Activated CD4-positive, alpha-beta T cell treated with anti-CD3 and anti-CD28 coated beads for 1 hour (primary cell): ENCODE results near the gene LMO2.

ENCODE experiments used
- DNase-seq: peaks from one replicate; pipeline ENCODE4 v3.0.0-alpha.2; 2020

LMO2 gene

DNA sequence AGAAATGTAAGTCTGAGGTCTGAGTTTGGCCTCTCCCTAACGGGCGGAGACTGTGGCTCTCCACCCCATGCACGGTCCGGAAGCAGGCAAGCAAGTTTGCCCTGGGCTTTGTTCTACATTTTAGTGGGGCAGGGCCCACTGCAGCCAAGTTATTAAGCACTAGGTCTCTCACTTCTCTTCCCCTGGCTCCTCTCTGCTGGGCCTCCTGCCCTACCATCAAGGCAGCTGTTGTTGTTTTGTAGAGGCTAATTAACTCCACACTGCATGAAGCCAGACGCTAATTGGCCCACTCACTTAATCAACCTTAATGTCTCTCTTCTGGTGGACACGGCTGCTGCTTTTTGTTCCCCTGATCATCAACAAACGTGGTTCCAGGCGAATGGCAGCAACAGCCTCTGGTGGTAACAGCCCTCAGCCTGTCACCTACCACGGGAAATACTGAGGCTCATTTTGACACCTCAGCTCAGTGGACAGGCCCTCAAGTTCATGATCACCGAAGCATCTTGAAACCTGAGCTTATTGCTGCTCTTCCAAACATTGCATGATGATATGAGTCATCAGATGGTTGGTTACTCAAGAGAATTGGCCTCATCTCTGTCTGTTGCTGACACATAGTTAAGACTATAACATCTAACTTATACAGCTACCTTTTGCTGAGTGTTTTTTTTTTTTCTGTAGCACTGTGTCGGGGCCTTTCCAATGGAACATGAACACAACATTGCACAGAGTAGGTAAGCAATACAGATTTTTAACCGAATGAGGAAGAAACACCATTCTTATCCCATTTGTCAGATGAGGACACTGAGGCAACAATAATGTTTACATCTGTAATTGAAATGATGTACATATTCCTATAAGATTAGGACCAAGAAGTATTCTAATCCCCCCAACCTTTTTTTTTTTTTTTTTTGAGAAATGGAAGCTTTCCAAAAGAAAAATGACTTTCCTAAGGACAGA lies 20.8 kb upstream of the LMO2 start:
- DNase-seq, result no peak

DNA sequence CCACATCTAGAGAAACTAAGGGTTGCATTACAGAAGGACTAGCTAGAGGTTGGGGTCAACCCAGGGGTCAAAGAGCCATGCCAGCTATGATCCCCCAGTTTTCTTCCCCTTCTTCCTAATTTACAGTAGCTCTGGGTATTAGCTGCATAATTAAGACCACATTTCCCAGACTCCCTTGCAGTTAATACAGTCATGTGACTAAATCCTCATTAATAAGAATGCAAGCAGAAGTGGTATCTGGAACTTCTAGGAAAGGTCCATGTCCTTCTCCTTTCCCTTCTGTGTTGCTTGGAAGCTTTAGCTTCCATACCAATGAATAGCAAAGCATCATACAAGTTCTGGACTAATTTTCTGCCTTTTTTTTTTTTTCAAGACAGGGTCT lies 19.1 kb upstream of the LMO2 start:
- DNase-seq, result no peak

DNA sequence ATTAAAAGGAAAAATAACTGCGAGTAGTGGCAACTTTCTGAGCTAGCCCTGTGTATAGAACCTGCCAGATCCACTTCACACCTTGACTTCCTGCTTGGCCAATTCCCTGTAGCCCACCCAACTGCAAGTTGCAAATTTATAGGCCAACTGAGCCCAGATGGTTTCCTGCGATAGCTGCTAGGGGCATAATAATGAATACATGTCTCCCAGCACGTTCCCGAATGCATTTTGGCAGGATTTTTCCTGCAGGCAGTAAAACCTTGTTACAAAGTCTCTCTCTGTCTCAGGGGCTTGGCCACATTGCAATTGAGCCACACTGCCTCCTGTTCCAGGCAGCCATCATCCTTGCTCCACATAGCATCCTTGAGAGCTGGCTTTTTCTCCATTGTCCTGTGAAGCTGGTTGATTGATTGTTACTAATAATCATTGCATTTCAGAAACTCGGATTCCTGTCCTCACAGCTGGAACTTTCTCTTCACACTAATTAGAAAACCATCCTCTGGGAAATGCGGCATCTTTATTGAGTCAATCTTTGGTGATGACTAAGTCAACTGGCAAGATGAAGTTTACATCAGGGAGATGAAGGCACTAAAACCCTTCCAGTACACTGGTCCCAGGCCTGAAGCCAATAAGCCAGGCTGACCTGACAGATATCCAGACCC lies 18.6 kb upstream of the LMO2 start:
- no peak for DNase-seq

DNA sequence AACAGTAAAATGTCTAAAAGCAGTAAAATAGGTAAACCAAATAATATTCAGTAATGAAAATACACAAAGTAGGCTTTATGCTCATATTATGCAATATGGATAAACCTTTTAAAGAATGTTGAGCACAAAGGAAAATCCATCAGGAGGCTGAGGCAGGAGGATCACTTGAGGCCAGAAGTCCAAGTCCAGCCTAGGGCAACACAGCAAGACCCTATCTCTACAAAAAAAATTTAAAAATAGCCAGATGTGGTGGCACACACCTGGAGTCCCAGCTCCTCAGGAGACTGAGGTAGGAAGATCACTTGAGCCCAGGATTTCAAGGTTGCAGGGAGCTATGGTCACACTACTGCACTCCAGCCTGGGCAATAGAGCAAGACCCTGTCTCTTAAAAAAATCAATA lies 17.7 kb upstream of the LMO2 start:
- no peak for DNase-seq

DNA sequence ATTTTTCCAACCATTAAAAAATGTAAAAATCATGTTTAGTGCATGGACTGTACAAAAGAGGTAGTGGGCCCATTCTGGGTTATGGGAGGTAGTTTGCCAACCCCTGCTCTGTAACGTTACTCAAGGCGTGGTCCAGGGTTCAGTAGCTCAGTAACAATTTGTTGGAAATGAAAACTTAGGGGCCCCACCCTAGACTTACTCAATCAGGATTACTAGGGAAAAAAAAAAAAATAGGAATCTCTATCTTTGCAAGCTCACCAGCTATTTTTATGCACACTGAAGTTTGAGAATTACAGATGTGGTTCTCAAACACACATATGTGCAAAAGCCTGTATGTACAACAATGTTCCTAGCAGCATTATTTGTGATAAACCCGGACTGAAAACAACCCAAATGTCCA lies 17.3 kb upstream of the LMO2 start:
- DNase-seq, result no peak

DNA sequence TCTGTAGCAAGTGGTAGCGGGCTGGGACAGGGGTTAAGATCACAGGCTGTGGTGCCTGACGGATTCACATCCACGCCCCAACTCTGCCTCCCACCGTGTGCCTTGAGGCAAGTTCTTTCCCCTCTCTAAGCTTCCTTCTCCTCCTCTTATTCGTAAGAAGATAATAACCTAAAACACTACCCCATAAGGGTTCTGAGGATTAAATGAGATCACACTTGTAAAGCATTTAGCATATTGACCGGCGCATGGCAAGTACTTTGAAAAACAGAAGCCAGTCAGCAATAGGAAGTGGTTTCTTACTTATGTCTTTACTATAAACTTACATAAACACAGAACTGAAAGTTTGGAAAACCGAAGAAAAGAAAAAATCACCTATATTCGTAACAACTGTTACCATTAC lies 15.5 kb upstream of the LMO2 start:
- DNase-seq, result no peak

DNA sequence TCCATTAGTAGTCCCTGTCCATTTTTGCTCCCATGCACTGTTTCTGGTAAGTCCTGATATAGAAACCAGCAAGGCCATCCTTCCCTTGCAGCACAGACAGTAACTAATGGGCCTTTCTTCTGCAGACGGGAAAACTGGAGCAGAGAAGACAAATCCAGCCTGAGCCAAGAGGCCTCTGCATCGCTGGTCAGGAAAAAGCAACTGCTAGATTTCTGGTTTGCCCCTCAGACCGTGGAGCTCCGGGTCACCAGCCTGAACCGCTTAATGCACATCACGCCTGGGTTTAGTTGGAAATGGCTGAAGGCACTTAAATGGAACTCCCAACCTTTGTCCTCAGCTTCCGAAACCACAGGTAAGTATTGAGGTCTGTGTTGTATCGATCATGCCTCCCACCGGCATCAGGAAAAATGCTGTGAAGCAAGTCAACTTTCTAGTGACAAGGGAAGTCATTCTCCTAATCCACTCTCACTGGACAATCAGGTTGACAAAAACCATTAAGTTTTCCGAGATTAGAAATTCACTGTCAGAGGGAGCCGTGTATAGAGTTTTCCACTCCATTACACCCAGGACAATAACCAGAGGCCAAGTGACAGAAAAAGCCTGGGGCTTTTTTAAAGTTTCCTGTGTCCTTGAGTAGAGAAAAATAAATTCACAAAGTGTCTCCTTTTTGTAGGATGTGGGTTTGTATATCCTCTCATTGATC lies 14.8 kb upstream of the LMO2 start:
- no peak for DNase-seq

DNA sequence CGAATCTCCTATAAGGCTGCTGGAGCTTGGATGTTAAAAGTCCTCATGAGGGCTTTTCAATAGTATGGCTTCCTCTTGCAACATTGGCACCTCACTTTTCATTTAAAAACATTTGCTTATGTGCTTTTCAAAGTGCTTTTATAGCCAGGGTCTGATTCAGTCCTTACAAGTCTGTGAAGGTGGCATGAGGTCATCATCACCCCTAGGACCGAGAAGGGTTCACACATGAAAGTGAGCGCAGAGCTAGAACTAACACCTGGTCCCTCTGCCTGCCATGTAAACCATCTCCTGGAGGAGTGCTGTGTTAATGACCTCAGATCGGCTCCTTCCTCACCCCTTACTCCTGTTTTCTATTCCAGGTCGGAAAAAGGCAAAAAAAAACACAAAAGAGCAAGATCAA lies 12.2 kb upstream of the LMO2 start:
- no peak for DNase-seq

DNA sequence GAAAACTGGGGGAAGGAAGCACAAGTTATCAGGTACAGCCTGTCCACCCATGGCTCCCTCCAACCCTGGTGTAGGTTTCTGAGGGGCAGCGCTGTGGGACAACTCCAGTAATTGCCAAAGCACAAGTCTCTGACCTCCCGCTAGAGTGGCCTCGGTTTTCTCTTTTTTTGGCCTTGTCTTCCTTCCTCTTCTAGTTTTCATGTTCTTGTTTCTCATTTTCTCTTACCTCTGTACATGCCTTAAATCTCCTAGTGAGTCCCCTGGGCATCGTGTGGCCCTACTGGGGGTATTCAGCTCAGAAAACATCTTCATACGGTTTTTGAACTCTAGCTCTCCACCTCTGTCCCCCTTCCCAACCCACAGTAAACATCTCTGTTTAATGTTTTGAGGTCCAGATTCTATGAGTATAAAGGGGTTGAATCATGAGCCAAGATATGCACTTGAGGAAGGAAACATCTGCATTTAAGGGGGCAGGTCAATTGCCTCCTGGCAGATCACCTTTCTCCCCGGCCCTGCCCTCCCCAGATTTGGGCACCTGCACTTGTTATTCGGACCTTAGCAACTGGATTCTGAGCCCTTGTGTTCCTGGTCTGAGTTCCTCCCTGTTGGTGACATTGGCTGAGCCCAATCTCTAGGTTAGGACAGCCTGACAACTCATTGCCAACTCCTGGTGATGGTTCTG lies 8.4 kb upstream of the LMO2 start:
- no peak for DNase-seq

DNA sequence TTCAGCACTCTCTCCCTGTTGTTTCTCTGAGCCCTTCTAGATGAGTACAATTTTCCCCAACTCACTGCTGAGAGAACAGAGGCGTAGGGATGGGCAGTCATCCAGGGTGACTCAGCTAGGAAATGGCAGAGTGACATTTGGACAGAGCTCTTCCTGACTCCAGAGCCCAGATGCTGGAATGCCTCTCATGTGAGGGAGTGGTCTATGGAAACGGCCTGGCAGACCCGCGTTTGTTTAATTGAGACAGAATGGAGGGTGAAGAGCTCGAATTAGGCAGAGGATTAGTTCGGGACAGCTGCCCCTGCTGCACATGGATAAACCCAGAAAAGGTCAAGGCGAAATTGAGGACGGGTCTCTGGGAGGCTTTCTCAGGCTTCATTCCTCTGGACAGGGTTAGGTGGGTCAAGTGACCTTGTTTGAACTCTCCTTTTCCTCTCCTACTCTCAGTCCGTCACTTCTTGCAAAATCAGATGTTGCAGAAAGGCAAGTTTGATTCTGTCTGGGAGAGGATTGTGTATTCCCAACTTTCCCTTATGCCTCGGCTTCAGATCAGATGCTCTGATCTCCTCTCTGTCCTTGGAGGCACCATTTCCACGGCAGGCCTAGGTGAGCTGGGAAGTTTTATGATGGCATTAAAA lies 7.6 kb upstream of the LMO2 start:
- DNase-seq, result no peak

DNA sequence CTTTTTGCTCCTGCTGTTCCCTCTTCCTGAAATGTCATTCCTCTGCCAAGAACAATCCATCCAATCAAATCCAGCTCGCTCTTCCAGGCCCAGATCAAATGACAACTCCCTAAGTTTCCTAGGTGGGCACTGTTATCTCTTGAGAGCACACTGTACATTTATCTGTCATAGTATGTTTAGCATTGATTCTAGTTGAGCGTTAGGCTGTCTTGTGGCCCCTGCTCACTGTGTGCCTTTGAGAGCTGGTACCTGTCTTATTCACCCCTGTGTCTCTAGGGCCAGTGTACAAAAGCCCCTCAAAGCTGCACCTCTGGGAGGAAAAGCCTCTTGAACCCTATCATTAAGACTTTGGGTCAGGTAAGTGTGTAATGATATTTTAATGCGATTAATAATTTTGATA lies 7.1 kb upstream of the LMO2 start:
- DNase-seq, result no peak

DNA sequence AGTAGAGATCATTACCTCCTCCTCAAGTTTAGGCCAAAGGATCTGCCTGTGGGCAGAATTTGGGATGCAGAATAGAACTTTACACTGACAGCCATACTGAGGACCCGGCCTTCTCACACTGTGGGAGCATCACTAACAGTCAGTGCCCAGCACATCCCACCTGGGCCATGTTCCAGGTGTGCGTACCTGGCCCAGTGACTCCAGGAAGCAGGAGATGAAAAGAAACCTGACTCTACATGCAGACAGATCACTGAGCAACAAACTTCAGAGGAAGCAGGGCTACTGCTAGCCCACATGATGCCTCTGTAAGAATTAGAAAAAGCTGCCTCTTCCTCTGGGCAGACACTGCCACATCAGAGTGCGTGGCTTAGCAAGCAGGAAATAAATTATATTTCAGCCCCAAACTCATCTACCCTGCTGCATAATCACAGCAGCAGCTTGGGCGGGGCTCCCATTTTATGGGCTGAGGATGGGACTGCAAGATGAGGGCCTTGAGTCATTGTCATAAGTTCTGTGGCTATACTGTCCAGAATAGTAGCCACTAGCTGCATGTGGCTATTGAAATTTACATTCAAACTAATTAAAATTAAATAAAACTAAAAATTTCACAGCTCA lies 6.0 kb upstream of the LMO2 start:
- DNase-seq, result no peak

DNA sequence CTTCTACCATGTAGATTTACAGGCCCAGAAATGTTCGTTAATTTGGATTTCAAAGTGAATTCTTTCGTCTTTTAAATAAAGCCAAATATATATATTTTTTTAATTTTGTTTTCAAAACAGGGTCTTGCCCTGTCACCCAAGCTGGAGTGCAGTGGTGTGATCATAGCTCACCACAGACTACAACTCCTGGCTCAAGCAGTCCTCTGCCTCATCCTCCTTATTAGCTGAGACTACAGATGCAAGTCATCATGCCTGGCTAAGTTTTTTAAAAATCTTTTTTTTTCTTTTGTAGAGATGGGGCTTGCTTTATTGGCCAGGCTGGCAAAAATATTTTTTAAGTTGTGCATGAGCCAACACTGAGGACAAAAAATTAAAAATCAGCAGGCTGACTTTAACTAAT lies 5.0 kb upstream of the LMO2 start:
- no peak for DNase-seq

DNA sequence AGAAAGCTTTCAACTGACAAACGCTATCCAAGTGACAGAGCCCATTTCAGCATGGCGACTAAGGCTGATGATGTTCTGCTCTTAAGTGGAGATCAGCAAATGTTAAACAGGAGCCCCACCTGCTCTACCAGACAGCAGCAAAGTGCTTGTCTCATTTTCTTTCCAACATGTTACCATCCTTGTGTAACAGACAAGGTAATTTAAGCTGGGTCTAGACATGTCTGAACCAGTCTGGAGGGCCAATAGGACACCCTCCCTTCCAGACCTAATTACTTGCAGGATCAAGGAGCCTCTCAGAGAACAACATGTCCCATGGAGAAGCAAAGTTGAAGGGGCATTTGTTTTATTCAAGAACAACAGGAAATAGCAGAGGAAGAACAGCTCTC lies 3.9 kb upstream of the LMO2 start:
- DNase-seq, result no peak

DNA sequence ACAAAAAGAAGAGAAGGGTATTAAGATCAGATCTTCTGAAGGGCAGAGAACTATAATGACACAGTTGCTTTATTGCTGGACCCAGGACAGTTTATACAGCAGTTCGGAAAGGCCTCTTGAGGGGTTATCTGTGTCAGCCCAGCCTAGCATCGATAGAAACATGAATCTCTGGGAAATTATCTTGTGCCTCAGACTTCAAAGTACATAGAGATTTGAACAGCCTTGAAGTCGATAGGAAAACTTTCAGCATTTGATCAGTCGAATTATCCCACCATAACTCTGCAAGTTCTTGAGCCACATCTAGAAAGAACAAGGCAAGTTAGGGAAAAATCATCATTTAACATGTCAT lies 2.5 kb upstream of the LMO2 start:
- DNase-seq, result no peak

DNA sequence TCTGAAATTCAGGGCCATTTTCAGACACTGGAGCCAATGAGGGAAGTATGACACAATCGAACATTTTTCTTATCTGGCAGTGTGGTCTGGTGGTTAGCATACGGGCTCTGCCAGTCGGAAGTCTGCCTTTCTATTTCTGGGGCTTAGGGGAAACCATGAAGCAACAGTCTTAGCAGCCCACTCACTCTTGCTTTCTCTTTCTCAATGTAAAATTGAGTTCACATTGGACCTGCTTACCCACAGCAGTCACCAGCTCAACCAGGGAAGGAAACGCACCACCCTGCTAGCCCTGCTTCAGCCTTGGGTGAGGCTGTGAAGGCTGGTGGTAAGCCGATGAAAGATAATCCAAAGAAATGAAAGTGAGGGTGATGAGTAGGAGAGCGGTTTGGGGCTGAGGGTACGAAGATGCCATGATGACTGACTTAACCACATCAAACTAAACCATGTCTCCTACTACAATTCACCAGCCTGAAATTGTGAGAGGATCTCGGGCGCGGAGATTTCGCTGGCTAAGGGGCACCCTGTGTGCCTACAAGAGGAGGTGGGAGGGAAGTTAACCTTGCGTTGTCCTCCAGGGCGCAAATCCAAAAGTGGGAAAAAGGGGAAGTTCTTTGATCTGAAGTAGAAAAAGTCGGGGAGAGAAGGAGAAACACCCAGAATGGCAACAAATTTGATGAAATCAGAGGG lies 2.0 kb upstream of the LMO2 start:
- DNase-seq, result peak; percentile 49

DNA sequence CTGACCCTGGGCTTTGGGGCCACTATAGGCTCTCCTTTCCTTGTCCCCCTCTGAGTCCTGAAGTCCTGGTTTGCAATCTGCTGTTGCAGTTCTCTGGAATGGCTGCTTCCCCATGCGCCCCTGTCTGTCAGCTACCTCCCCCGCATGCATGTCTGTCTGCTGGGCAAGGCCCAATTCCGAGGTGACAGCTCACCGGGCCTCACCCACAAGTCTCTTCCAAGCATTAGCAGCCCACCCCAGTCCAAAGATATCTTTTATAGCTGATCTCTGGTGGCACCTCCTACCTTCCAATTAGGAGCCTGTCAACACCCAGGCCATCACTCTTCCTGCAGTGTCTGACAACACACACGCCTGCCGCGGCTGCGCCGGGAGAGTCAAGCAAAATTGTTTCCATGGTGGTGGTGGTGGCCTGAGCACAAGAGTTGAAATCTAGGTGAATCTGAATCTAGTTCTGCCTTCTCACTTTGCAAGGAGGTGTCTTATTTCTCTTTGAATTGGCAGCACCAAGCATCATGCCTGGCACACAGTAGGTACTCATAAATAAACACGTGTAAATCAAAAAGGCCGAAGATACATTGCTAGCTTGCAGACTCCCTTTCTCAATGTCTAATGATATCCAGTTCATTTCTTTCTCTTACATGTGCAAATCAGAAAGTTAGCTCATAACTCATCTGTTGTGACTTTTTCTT lies 1.2 kb upstream of the LMO2 start:
- DNase-seq, result no peak

DNA sequence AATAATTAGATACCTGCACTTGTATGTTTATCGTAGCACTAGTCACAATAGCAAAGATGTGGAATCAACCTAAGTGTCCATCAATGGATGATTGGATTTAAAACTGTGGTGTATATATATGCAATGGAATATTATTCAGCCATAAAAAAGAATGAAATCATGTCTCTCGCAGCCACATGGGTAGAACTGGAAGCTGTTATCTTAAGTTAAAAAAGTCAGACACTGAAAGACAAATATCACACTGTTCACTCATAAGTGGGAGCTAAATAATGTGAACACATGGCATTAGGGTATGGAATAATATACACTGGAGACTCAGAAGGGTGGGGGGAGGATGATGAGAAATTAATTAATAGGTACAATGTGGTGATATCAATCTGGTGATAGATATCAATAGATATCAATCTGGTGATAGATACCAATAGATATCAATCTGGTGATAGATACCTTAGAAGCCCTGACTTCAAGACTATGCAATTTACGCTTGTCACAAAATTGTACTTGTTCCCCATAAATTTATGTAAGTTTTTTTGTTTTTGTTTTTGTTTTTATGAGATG lies 2.0 kb downstream of the LMO2 start:
- DNase-seq, result no peak

DNA sequence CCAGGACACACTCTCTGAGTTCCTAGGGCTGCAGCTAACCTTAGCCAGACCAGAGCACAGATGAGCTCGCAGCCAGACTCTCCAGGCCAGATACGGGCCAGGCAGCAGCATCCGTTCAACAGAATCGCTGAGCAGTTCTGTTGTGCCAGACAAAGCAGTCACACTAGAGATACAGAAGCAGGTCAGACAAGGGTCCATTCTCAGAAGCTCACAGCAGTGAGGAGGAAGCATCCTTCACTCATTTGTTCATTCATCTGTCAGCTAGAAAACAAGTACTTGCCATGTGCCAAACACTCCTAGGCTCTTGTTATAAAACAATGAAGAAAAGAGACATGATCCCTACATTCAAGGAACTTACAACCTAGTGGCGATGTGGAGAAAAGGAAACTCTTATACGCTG lies 2.6 kb downstream of the LMO2 start:
- no peak for DNase-seq

DNA sequence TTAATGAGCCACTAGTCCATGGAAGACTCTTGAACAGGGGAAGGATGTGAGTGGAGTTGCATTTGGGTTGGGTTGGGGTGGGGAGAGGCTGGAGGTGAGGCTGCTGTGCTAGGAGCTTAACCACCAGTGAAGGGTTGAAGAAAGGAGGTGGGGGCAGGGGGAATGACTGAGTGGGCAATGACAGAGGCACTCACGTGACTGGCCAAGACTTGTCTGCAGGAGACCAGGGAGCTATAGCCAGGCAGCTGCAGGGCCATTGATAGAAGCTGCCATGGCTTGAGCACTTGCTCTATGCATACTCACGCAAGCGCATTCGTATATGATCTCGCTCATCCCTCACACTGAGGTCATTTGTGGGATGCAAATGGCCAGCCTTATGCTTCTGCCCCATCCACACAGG lies 4.0 kb downstream of the LMO2 start:
- DNase-seq, result no peak
